Left ventricle myocardium inferior (tissue), 1 donor: ENCODE results near the gene PDCD7. TPM values are rescaled to one million over a fixed set of nuclear protein-coding genes. Genes with fewer than 3 reads are reported as not detected.
"Not testable (repeated sequence)": the region's sequence is repeated elsewhere in the genome, so short reads cannot be mapped to it uniquely, and the experiment has no call there.

Source experiments
- DNase-seq: peaks from one replicate; pipeline ENCODE4 v3.0.0-alpha.2; 2020
- H3K27ac ChIP-seq: fragments of 200-600 bp; replicated peaks from 2 replicates; pipeline ENCODE4 v1.8.0; 2021
- H3K27me3 ChIP-seq: fragments of 200-600 bp; 2 replicates; pipeline ENCODE4 v1.8.0; 2021; ENCODE audit warnings: low read depth
- H3K36me3 ChIP-seq: fragments of 200-600 bp; 2 replicates; pipeline ENCODE4 v1.8.0; 2021
- H3K4me1 ChIP-seq: fragments of 200-600 bp; 2 replicates; pipeline ENCODE4 v1.8.0; 2021
- H3K4me3 ChIP-seq: fragments of 200-600 bp; 2 replicates; pipeline ENCODE4 v1.8.0; 2021; ENCODE audit warnings: mild to moderate bottlenecking, moderate library complexity
- H3K9me3 ChIP-seq: fragments of 200-600 bp; replicated peaks from 2 replicates; pipeline ENCODE4 v1.8.0; 2021
- intact Hi-C: fragments of 100-400 bp; cut with micrococcal nuclease; formaldehyde crosslinking; loops from one replicate; pipeline ENCODE4 v1.11.0; 2022
- total RNA-seq: library from RNA; stranded (reverse); fragmentation: NEBNext Ultra II Directional; extraction: Animal tissue kit (Norgen Biotek cat#: 25700); gene quantifications from one replicate; pipeline ENCODE4 v1.2.1, GENCODE V29; 2021
- TF ChIP-seq, protein P1 (sequence below): fragments of 200-600 bp; IDR thresholded peaks from 2 replicates; pipeline ENCODE4 v1.8.0; 2021; ENCODE audit warnings: antibody characterized with exemption, mild to moderate bottlenecking, borderline replicate concordance
- donor health status: DM: no; HTN: yes; CAD: no; lungs with severe emphysema.

Gene PDCD7
- total RNA-seq, 1 donor from 2014 or later: 14.5 TPM

DNA sequence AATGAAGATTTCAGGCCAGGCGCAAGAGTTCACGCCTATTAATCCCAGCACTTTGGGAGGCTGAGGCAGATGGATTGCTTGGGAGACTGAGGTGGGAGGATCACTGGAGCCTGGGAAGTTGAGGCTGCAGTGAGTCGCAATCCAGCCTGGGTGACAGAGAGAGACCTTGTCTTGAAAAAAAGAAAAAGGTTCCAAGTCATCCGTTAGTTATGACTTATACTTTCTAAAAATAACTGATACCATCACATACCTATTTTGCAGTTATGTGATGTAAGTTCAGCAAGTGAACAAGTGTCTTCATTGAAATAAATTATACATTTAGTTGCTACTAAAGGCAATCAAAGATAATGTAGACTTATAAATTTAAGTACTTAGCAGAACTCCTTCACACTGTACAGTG is 29.4 kb upstream of the PDCD7 start:
- no peak overlapping the region for H3K4me3 ChIP-seq
- TF ChIP-seq, protein P1, sequence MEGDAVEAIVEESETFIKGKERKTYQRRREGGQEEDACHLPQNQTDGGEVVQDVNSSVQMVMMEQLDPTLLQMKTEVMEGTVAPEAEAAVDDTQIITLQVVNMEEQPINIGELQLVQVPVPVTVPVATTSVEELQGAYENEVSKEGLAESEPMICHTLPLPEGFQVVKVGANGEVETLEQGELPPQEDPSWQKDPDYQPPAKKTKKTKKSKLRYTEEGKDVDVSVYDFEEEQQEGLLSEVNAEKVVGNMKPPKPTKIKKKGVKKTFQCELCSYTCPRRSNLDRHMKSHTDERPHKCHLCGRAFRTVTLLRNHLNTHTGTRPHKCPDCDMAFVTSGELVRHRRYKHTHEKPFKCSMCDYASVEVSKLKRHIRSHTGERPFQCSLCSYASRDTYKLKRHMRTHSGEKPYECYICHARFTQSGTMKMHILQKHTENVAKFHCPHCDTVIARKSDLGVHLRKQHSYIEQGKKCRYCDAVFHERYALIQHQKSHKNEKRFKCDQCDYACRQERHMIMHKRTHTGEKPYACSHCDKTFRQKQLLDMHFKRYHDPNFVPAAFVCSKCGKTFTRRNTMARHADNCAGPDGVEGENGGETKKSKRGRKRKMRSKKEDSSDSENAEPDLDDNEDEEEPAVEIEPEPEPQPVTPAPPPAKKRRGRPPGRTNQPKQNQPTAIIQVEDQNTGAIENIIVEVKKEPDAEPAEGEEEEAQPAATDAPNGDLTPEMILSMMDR: no peak
- H3K9me3 ChIP-seq: no peaks in the 10 kb centered on the region
- DNase-seq: no peak
- intact Hi-C loops: no loop called here
- H3K36me3 ChIP-seq: peaks cover 45% of the 10 kb centered on the region
- H3K27ac ChIP-seq: no peak overlapping the region
- no peaks in the 10 kb centered on the region for H3K27me3 ChIP-seq
- H3K4me1 ChIP-seq: peaks cover 14% of the 10 kb centered on the region

- DNase-seq: no peak
- H3K27ac ChIP-seq: no peak overlapping the region
- no peaks in the 10 kb centered on the region for H3K27me3 ChIP-seq
- intact Hi-C loops: no loop called here
- H3K9me3 ChIP-seq: no peaks in the 10 kb centered on the region
- peaks cover 8% of the 10 kb centered on the region for H3K4me1 ChIP-seq
- peaks cover 80% of the 10 kb centered on the region for H3K36me3 ChIP-seq
- TF ChIP-seq, protein P1: no peak
- H3K4me3 ChIP-seq: no peak overlapping the region
These were observed 23.1 kb upstream of the PDCD7 start for GRCh38 chr15:65156692-65157091.

GRCh38 chr15:65154720-65155119 is 21.1 kb upstream of the PDCD7 start:
- TF ChIP-seq, protein P1: no peak
- intact Hi-C loops: no loop called here
- DNase-seq: no peak
- Histone ChIP-seq H3K36me3 (peaks cover 92% of the 10 kb centered on the region), H3K27ac (no peak overlapping the region), H3K4me3 (no peak overlapping the region), H3K9me3 (no peaks in the 10 kb centered on the region), H3K27me3 (no peaks in the 10 kb centered on the region), H3K4me1 (peaks cover 8% of the 10 kb centered on the region)

DNA sequence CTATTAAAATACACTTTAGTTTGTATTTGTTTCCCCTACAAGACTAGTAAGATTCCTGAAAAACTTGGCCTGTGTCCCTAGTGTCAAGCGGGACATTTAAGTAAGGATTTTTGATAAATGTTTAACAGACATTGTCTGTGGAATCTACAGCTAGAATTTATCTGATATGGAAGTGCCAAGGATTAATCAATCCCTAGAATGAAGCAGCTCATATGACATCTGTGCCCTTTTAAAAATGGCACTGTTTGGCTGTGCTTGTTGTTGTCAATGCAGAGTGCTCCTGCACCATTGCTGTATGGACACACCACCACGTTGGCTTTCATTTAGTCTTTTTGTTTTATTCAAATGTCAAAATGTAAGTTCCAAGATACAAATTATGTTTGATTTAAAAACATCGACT is 14.3 kb upstream of the PDCD7 start:
- TF ChIP-seq, protein P1: no peak
- H3K27me3 ChIP-seq: no peaks in the 10 kb centered on the region
- H3K4me1 ChIP-seq: no peaks in the 10 kb centered on the region
- intact Hi-C loops: no loop called here
- peaks cover 49% of the 10 kb centered on the region for H3K36me3 ChIP-seq
- H3K27ac ChIP-seq: no peak overlapping the region
- no peaks in the 10 kb centered on the region for H3K9me3 ChIP-seq
- no peak for DNase-seq
- H3K4me3 ChIP-seq: no peak overlapping the region

- H3K9me3 ChIP-seq: no peaks in the 10 kb centered on the region
- no peak for DNase-seq
- H3K27me3 ChIP-seq: no peaks in the 10 kb centered on the region
- H3K4me1 ChIP-seq: no peaks in the 10 kb centered on the region
- H3K27ac ChIP-seq: no peak overlapping the region
- H3K4me3 ChIP-seq: no peak overlapping the region
- H3K36me3 ChIP-seq: peaks cover 34% of the 10 kb centered on the region
- TF ChIP-seq, protein P1: no peak
- intact Hi-C loops: no loop called here
These were observed 12.8 kb upstream of the PDCD7 start for GRCh38 chr15:65146438-65146837.

GRCh38 chr15:65138631-65139030 is 5.0 kb upstream of the PDCD7 start:
- H3K36me3 ChIP-seq, intact Hi-C loops: not testable (repeated sequence)

DNA sequence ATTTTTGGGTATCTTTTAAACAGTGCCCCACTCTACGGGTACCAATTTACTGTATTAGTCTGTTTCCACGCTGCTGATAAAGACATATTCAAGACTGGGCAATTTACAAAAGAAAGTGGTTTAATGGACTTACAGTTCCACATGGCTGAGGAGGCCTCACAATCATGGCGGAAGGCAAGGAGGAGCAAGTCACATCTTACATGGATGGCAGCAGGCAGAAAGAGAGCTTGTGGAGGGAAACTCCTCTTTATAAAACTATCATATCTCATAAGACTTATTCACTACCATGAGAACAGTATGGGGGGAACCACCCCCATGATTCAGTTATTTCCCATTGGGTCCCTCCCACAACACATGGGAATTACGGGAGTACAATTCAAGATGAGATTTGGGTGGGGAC is 4.3 kb upstream of the PDCD7 start:
- H3K36me3 ChIP-seq, H3K9me3 ChIP-seq, DNase-seq, H3K27me3 ChIP-seq, H3K27ac ChIP-seq, H3K4me3 ChIP-seq, intact Hi-C loops: not testable (repeated sequence)
- H3K4me1 ChIP-seq: peaks cover 12% of the 10 kb centered on the region

More at GRCh38 chr15:65138631-65139030, 5.0 kb upstream of the PDCD7 start:
- H3K9me3 ChIP-seq, H3K4me1 ChIP-seq, H3K27me3 ChIP-seq, H3K27ac ChIP-seq, H3K4me3 ChIP-seq, DNase-seq: not testable (repeated sequence)

DNA sequence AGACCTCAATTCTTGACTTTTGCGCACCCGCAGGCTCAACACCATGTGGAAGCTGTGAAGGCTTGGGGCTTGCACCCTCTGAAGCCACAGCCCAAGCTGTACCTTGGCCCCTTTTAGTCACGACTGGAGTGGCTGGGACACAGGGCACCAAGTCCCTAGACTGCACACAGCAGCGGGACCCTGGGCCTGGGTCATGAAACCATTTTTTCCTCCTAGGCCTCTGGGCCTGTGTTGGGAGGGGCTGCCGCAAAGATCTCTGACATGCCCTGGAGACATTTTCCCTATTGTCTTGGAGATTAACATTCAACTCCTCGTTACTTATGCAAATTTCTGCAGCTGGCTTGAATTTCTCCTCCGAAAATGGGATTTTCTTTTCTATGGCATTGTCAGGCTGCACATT is 3.5 kb upstream of the PDCD7 start:
- H3K4me1 ChIP-seq: peaks cover 20% of the 10 kb centered on the region
- H3K27ac ChIP-seq, H3K36me3 ChIP-seq, intact Hi-C loops, H3K4me3 ChIP-seq, H3K27me3 ChIP-seq, H3K9me3 ChIP-seq, DNase-seq: not testable (repeated sequence)
